H9 (cell line): ENCODE measurements around the gene USP38. TPM values are rescaled to one million over a fixed set of nuclear protein-coding genes. Genes with fewer than 3 reads are reported as not detected.

ENCODE experiments used
- DNase-seq: peaks from one replicate; pipeline ENCODE4 v3.0.0-alpha.2; 2017
- H2AFZ ChIP-seq: one replicate; pipeline ENCODE4 v1.6.1; 2013; ENCODE audit warnings: mild to moderate bottlenecking, low read length, control low read depth, moderate library complexity
- H2AK5ac ChIP-seq: 2 replicates; pipeline ENCODE4 v1.6.1; 2013; ENCODE audit warnings: low read length, control low read depth, mixed read lengths; ENCODE audit not compliant: insufficient read length
- H2BK120ac ChIP-seq: one replicate; pipeline ENCODE4 v1.6.1; 2013; ENCODE audit warnings: low read depth, mild to moderate bottlenecking, low read length, control low read depth, inconsistent platforms; ENCODE audit not compliant: poor library complexity, severe bottlenecking
- H2BK12ac ChIP-seq: 2 replicates; pipeline ENCODE4 v1.6.1; 2013; ENCODE audit warnings: low read length, control low read depth, mixed read lengths, low read depth; ENCODE audit not compliant: insufficient read length
- H2BK15ac ChIP-seq: 2 replicates; pipeline ENCODE4 v1.6.1; 2013; ENCODE audit warnings: low read depth, low read length, control low read depth
- H2BK20ac ChIP-seq: one replicate; pipeline ENCODE4 v1.6.1; 2013; ENCODE audit warnings: low read depth, mild to moderate bottlenecking, low read length, control low read depth, inconsistent platforms; ENCODE audit not compliant: poor library complexity, severe bottlenecking
- H2BK5ac ChIP-seq: 2 replicates; pipeline ENCODE4 v1.6.1; 2013; ENCODE audit warnings: low read length, control low read depth, mixed read lengths; ENCODE audit not compliant: insufficient read length
- H3K14ac ChIP-seq: 2 replicates; pipeline ENCODE4 v1.6.1; 2013; ENCODE audit warnings: low read length, control low read depth; ENCODE audit not compliant: insufficient read depth
- H3K18ac ChIP-seq: 2 replicates; pipeline ENCODE4 v1.6.1; 2013; ENCODE audit warnings: low read depth, mild to moderate bottlenecking, mixed read lengths, low read length, control low read depth; ENCODE audit not compliant: insufficient read length
- H3K23ac ChIP-seq: 2 replicates; pipeline ENCODE4 v1.6.1; 2013; ENCODE audit warnings: low read length, control low read depth, mixed read lengths, low read depth; ENCODE audit not compliant: insufficient read length
- H3K23me2 ChIP-seq: 2 replicates; pipeline ENCODE4 v1.6.1; 2013; ENCODE audit warnings: low read depth, mild to moderate bottlenecking, mixed read lengths, low read length, control low read depth; ENCODE audit not compliant: insufficient read length, poor library complexity, severe bottlenecking
- H3K27ac ChIP-seq: 2 replicates; pipeline ENCODE4 v1.5.1; 2013; ENCODE audit warnings: low read length, control low read depth, mixed read lengths, low read depth; ENCODE audit not compliant: insufficient read length
- H3K27me3 ChIP-seq: 2 replicates; pipeline ENCODE4 v1.6.1; 2013; ENCODE audit warnings: low read length, control low read depth, inconsistent platforms; ENCODE audit not compliant: insufficient read depth
- H3K4ac ChIP-seq: 2 replicates; pipeline ENCODE4 v1.6.1; 2013; ENCODE audit warnings: low read depth, mild to moderate bottlenecking, control low read depth, inconsistent platforms, low read length, moderate library complexity
- H3K4me1 ChIP-seq: 2 replicates; pipeline ENCODE4 v1.6.1; 2013; ENCODE audit warnings: low read length, control low read depth, inconsistent platforms; ENCODE audit not compliant: insufficient read depth
- H3K4me2 ChIP-seq: 2 replicates; pipeline ENCODE4 v1.6.1; 2013; ENCODE audit warnings: low read length, control low read depth, mixed read lengths; ENCODE audit not compliant: insufficient read length, insufficient read depth
- H3K56ac ChIP-seq: 2 replicates; pipeline ENCODE4 v1.6.1; 2013; ENCODE audit warnings: low read depth, mild to moderate bottlenecking, mixed read lengths, low read length, control low read depth; ENCODE audit not compliant: insufficient read length
- H3K79me1 ChIP-seq: 2 replicates; pipeline ENCODE4 v1.6.1; 2013; ENCODE audit warnings: low read depth, mild to moderate bottlenecking, moderate library complexity, low read length, control low read depth, inconsistent platforms; ENCODE audit not compliant: insufficient read depth, poor library complexity, severe bottlenecking
- H3K79me2 ChIP-seq: 2 replicates; pipeline ENCODE4 v1.6.1; 2013; ENCODE audit warnings: low read length, control low read depth, inconsistent platforms; ENCODE audit not compliant: insufficient read depth
- H3K9ac ChIP-seq: 2 replicates; pipeline ENCODE4 v1.6.1; 2013; ENCODE audit warnings: low read length, control low read depth, mixed read lengths; ENCODE audit not compliant: insufficient read length; ENCODE audit errors: extremely low read depth
- H3K9me3 ChIP-seq: one replicate; pipeline ENCODE4 v1.6.1; 2013; ENCODE audit warnings: low read depth, low read length, inconsistent platforms; ENCODE audit not compliant: control insufficient read depth
- H3T11ph ChIP-seq: one replicate; pipeline ENCODE4 v1.6.1; 2013; ENCODE audit warnings: mild to moderate bottlenecking, low read length, control low read depth, inconsistent platforms
- H4K20me1 ChIP-seq: one replicate; pipeline ENCODE4 v1.6.1; 2013; ENCODE audit not compliant: control insufficient read depth, insufficient read length, insufficient read depth
- H4K5ac ChIP-seq: 2 replicates; pipeline ENCODE4 v1.6.1; 2013; ENCODE audit warnings: low read depth, mild to moderate bottlenecking, mixed read lengths, low read length, control low read depth; ENCODE audit not compliant: insufficient read length
- H4K8ac ChIP-seq: replicated peaks from 2 replicates; pipeline ENCODE4 v1.6.1; 2013; ENCODE audit warnings: low read length, control low read depth, mixed read lengths, low read depth; ENCODE audit not compliant: insufficient read length
- H4K91ac ChIP-seq: 2 replicates; pipeline ENCODE4 v1.6.1; 2013; ENCODE audit warnings: low read depth, mild to moderate bottlenecking, moderate library complexity, mixed read lengths, low read length, control low read depth; ENCODE audit not compliant: insufficient read length
- H3K27ac Mint-ChIP-seq, 3 experiments: 2 replicates in 2 of 3; 3 replicates in 1 of 3; pipeline ENCODE4 v1.8.0; 2020 to 2021; ENCODE audit warnings: mixed read lengths in 3 of 3, mild to moderate bottlenecking in 1 of 3, moderate library complexity in 1 of 3
- H3K27me3 Mint-ChIP-seq: 2 replicates; pipeline ENCODE4 v1.8.0; 2021; ENCODE audit warnings: low read depth, mild to moderate bottlenecking, moderate library complexity, mixed read lengths
- H3K36me3 Mint-ChIP-seq, 3 experiments: 2 replicates in 2 of 3; 3 replicates in 1 of 3; pipeline ENCODE4 v1.8.0; 2020 to 2021; ENCODE audit warnings: low read depth in 3 of 3, mixed read lengths in 3 of 3; ENCODE audit not compliant: insufficient read depth in 1 of 3
- H3K4me1 Mint-ChIP-seq, 2 experiments: 2 replicates each; pipeline ENCODE4 v1.8.0; 2020; ENCODE audit warnings: mixed read lengths in 2 of 2
- H3K4me3 Mint-ChIP-seq, 2 experiments: 2 replicates in 1 of 2; 3 replicates in 1 of 2; pipeline ENCODE4 v1.8.0; 2020 to 2021; ENCODE audit warnings: mild to moderate bottlenecking in 2 of 2, mixed read lengths in 2 of 2, moderate library complexity in 1 of 2
- H3K9me3 Mint-ChIP-seq, 2 experiments: 2 replicates in 1 of 2; 3 replicates in 1 of 2; pipeline ENCODE4 v1.8.0; 2020; ENCODE audit warnings: mild to moderate bottlenecking in 2 of 2, mixed read lengths in 2 of 2, moderate library complexity in 1 of 2
- WGBS: extraction: QIAGEN DNeasy Blood & Tissue Kit; methylation state at CpG from one replicate; pipeline ENCODE4 v1.1.7; 2013; ENCODE audit warnings: missing lambda C conversion rate, low lambda C conversion rate, mixed read lengths; ENCODE audit not compliant: insufficient read length; ENCODE audit errors: extremely low coverage; 5-methylcytosine and 5-hydroxymethylcytosine counted together
- total RNA-seq: library from RNA; stranded (reverse); gene quantifications from 2 replicates; pipeline ENCODE4 v1.2.1, GENCODE V29; 2021
- TF ChIP-seq, protein P1 (sequence below): fragments of 200-600 bp; sonication (generic); conservative IDR thresholded peaks from 3 replicates; pipeline ENCODE4 v1.8.0; 2021; ENCODE audit warnings: antibody characterized with exemption, mild to moderate bottlenecking

The USP38 gene
- total RNA-seq, 1 experiment from 2014 or later = 15.2 TPM

DNA sequence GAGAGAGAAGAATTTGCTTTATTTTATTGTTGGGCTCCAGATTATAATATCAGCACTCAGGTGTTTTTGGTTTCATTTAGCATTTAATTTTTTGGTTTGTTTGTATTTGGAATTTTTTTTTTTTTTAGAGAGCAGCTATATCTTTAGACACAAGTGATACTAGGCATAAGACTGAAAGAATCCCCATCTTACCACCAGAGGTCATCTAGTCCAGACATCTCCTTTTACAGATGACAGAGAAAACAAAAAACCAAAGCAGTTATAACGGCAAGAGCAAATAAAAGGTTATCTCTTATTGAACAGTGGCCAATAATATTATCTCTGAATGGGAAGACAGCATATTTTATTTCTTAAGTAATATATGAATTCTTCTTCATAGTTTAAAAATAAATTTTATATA lies 22.8 kb downstream of the USP38 start:
- Histone ChIP-seq H2BK12ac (no peak overlapping the region), H3K56ac (no peak overlapping the region), H3K9ac (no peak overlapping the region), H3K23ac (no peak overlapping the region), H3K79me1 (no peaks in the 10 kb centered on the region), H4K91ac (no peak overlapping the region), H3K27me3 (no peaks in the 10 kb centered on the region), H2BK15ac (no peak overlapping the region), H3K27ac (no peak overlapping the region), H3K4ac (no peak overlapping the region), H2BK20ac (no peak overlapping the region), H3K4me1 (no peaks in the 10 kb centered on the region), H2AK5ac (no peak overlapping the region), H3K14ac (no peak overlapping the region), H2AFZ (no peak overlapping the region), H2BK5ac (no peak overlapping the region), H4K8ac (no peak overlapping the region), H3K23me2 (no peaks in the 10 kb centered on the region), H3K79me2 (no peaks in the 10 kb centered on the region), H3T11ph (no peak overlapping the region), H3K4me2 (no peak overlapping the region), H3K18ac (no peak overlapping the region), H3K9me3 (no peaks in the 10 kb centered on the region), H4K20me1 (no peaks in the 10 kb centered on the region), H4K5ac (no peak overlapping the region), H2BK120ac (no peak overlapping the region)
- no peak for DNase-seq
- Mint-ChIP-seq H3K27me3 (no peaks in the 10 kb centered on the region), H3K9me3 (no peaks in the 10 kb centered on the region), H3K4me1 (no peaks in the 10 kb centered on the region), H3K4me3 (no peak overlapping the region), H3K36me3 (peaks cover 6 to 52% (median 41%) of the 10 kb centered on the region in 3 experiments; a peak in 6 of 7 replicates), H3K27ac (no peak overlapping the region)
- WGBS = no CpG with 5 or more reads among the region's 1 CpG
- TF ChIP-seq, protein P1, sequence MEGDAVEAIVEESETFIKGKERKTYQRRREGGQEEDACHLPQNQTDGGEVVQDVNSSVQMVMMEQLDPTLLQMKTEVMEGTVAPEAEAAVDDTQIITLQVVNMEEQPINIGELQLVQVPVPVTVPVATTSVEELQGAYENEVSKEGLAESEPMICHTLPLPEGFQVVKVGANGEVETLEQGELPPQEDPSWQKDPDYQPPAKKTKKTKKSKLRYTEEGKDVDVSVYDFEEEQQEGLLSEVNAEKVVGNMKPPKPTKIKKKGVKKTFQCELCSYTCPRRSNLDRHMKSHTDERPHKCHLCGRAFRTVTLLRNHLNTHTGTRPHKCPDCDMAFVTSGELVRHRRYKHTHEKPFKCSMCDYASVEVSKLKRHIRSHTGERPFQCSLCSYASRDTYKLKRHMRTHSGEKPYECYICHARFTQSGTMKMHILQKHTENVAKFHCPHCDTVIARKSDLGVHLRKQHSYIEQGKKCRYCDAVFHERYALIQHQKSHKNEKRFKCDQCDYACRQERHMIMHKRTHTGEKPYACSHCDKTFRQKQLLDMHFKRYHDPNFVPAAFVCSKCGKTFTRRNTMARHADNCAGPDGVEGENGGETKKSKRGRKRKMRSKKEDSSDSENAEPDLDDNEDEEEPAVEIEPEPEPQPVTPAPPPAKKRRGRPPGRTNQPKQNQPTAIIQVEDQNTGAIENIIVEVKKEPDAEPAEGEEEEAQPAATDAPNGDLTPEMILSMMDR = peak; percentile 53
